HepG2 (cell line): Measurements from ENCODE around the gene TMEM221. TPM values are rescaled to one million over a fixed set of nuclear protein-coding genes. Genes with fewer than 3 reads are reported as not detected.

Experiments used
- ATRX ChIP-seq: sonication (generic); formaldehyde crosslinking; IDR thresholded peaks from 2 replicates; pipeline ENCODE4 v1.4.0; 2020; ENCODE audit warnings: missing genetic modification reagents, borderline replicate concordance
- FOXO1 ChIP-seq: sonication (generic); formaldehyde crosslinking; IDR thresholded peaks from 2 replicates; pipeline ENCODE4 v1.4.0; 2020; ENCODE audit warnings: missing genetic modification reagents
- HMG20A ChIP-seq: IDR thresholded peaks from 2 replicates; pipeline ENCODE4 v1.6.1; 2016; ENCODE audit warnings: borderline replicate concordance
- MAFF ChIP-seq: IDR thresholded peaks from 2 replicates; pipeline ENCODE4 v1.6.1; 2011; ENCODE audit warnings: low read depth, low read length, improper control_type of control experiment
- MATR3 ChIP-seq: sonication (generic); formaldehyde crosslinking; IDR thresholded peaks from 2 replicates; pipeline ENCODE4 v1.4.0; 2020; ENCODE audit warnings: missing genetic modification reagents
- SIX4 ChIP-seq: sonication (generic); formaldehyde crosslinking; IDR thresholded peaks from 2 replicates; pipeline ENCODE4 v1.4.0; 2020; ENCODE audit warnings: missing genetic modification reagents
- STAT5B ChIP-seq: sonication (generic); formaldehyde crosslinking; IDR thresholded peaks from 2 replicates; pipeline ENCODE4 v1.4.0; 2020; ENCODE audit warnings: missing genetic modification reagents
- TBX3 ChIP-seq: fragments of 450-650 bp; IDR thresholded peaks from 2 replicates; pipeline ENCODE4 v1.6.1; 2017; ENCODE audit warnings: antibody characterized with exemption, mild to moderate bottlenecking, inconsistent platforms, borderline replicate concordance
- ZNF3 ChIP-seq: IDR thresholded peaks from 2 replicates; pipeline ENCODE4 v1.7.0; 2017; ENCODE audit warnings: inconsistent platforms
- ZNF616 ChIP-seq: sonication (generic); formaldehyde crosslinking; IDR thresholded peaks from 2 replicates; pipeline ENCODE4 v1.5.0; 2020; ENCODE audit warnings: low read depth, mild to moderate bottlenecking, missing genetic modification reagents
- ZNF724P ChIP-seq: sonication (generic); formaldehyde crosslinking; IDR thresholded peaks from 2 replicates; pipeline ENCODE4 v1.8.0; 2022; ENCODE audit warnings: missing genetic modification reagents, borderline replicate concordance
- polyA plus RNA-seq, 8 experiments: library from polyadenylated mRNA; depleted of rRNA in 3 of 8; stranded (reverse) in 7 of 8; unstranded in 1 of 8; fragments of >200 nt; fragmentation: Illumina TruSeq in 4 of 8; extraction: Trizol in 4 of 8; gene quantifications; 2 replicates each; pipeline versions ENCODE4 v1.2.1 to v1.2.3, GENCODE V29; 2011 to 2016; ENCODE audit warnings: low read depth in 4 of 8, missing spikeins in 1 of 8, mixed read lengths in 1 of 8; ENCODE audit not compliant: insufficient read depth in 1 of 8
- total RNA-seq, 5 experiments: library from RNA; depleted of rRNA; stranded (reverse); fragments of >200 nt; fragmentation: Illumina TruSeq; extraction: Trizol; gene quantifications; 2 replicates each; pipeline ENCODE4 v1.2.3, GENCODE V29; 2016; ENCODE audit warnings: low read depth in 1 of 5
- TF ChIP-seq, protein P1 (sequence below): sonication (generic); formaldehyde crosslinking; IDR thresholded peaks from 2 replicates; pipeline ENCODE4 v1.4.0; 2020; ENCODE audit warnings: low read depth, mild to moderate bottlenecking, missing genetic modification reagents
- TF ChIP-seq, protein P2 (sequence below): sonication (generic); formaldehyde crosslinking; IDR thresholded peaks from 2 replicates; pipeline ENCODE4 v1.4.0; 2020; ENCODE audit warnings: missing genetic modification reagents, borderline replicate concordance
- TF ChIP-seq, protein P3 (sequence below): sonication (generic); formaldehyde crosslinking; IDR thresholded peaks from 2 replicates; pipeline ENCODE4 v1.4.0; 2020; ENCODE audit warnings: mild to moderate bottlenecking, missing genetic modification reagents
- TF ChIP-seq, protein P4 (sequence below): sonication (generic); formaldehyde crosslinking; IDR thresholded peaks from 2 replicates; pipeline ENCODE4 v1.5.0; 2020; ENCODE audit warnings: missing genetic modification reagents
- TF ChIP-seq, protein P5 (sequence below): sonication (generic); formaldehyde crosslinking; IDR thresholded peaks from 2 replicates; pipeline ENCODE4 v1.8.0; 2022; ENCODE audit warnings: missing genetic modification reagents, mild to moderate bottlenecking, borderline replicate concordance
- TF ChIP-seq, protein P6 (sequence below): sonication (generic); formaldehyde crosslinking; IDR thresholded peaks from 2 replicates; pipeline ENCODE4 v1.5.1; 2020; ENCODE audit warnings: missing genetic modification reagents, mild to moderate bottlenecking, borderline replicate concordance
- TF ChIP-seq, protein P7 (sequence below): sonication (generic); formaldehyde crosslinking; IDR thresholded peaks from 2 replicates; pipeline ENCODE4 v1.4.0; 2020; ENCODE audit warnings: mild to moderate bottlenecking, low read depth, missing genetic modification reagents

Gene TMEM221
- total and polyA plus RNA-seq, 2 of the 13 experiments (the other 11 are each of a cell fraction or from before 2014, with no cell fraction given), result 0.33 to 0.77 TPM

DNA sequence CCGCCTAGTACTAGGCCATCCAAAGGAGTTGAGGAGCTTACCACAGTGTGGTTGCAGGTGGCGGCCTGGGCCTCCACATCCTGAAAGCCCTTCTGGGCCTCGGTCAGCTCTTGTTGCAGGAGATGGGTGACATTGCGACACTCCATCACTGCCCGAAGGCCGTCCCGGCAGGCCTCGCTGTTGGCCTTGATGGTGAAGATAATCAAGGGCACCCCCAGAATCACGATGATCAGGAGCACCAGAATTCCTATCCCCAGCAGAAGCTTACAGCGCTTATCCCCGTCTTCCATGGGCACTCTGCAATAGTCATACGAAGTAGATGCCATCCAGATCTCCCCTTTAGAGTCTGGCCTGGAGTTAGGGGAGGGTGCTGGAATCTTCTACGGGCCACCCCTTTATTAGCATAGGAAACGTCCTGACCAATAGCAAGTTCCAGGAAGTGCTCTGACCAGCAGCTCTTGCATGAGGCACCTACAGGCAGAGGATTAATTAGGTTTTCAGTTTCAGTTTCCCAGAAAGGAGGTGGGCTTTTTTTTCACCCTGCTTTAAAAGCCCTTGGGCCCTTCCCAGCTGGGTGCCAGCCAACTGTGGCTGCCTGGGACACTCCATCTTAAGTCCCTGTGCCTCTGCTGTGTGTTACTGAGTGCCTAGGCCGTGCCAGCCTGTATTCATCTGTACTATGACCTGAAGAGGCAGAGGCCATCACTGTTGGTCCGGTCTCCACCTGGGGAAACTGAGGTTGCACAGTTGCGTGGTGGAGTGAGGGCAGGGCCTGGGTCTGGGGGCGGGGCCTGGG, 43.0 kb downstream of the TMEM221 start, which contains the start of gene BST2 (continued):
- TF ChIP-seq, protein P1, sequence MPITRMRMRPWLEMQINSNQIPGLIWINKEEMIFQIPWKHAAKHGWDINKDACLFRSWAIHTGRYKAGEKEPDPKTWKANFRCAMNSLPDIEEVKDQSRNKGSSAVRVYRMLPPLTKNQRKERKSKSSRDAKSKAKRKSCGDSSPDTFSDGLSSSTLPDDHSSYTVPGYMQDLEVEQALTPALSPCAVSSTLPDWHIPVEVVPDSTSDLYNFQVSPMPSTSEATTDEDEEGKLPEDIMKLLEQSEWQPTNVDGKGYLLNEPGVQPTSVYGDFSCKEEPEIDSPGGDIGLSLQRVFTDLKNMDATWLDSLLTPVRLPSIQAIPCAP (CRISPR knock-in tag), result no peak
- TF ChIP-seq MATR3 (CRISPR knock-in tag), result no peak
- TF ChIP-seq, protein P2, sequence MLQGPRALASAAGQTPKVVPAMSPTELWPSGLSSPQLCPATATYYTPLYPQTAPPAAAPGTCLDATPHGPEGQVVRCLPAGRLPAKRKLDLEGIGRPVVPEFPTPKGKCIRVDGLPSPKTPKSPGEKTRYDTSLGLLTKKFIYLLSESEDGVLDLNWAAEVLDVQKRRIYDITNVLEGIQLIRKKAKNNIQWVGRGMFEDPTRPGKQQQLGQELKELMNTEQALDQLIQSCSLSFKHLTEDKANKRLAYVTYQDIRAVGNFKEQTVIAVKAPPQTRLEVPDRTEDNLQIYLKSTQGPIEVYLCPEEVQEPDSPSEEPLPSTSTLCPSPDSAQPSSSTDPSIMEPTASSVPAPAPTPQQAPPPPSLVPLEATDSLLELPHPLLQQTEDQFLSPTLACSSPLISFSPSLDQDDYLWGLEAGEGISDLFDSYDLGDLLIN (CRISPR knock-in tag), result no peak
- TF ChIP-seq ATRX (CRISPR knock-in tag), result no peak
- no peak for TF ChIP-seq STAT5B
- TF ChIP-seq ZNF3 (CRISPR knock-in tag), result no peak
- no peak for TF ChIP-seq SIX4 (CRISPR knock-in tag)
- no peak for TF ChIP-seq ZNF616
- TF ChIP-seq, protein P3, sequence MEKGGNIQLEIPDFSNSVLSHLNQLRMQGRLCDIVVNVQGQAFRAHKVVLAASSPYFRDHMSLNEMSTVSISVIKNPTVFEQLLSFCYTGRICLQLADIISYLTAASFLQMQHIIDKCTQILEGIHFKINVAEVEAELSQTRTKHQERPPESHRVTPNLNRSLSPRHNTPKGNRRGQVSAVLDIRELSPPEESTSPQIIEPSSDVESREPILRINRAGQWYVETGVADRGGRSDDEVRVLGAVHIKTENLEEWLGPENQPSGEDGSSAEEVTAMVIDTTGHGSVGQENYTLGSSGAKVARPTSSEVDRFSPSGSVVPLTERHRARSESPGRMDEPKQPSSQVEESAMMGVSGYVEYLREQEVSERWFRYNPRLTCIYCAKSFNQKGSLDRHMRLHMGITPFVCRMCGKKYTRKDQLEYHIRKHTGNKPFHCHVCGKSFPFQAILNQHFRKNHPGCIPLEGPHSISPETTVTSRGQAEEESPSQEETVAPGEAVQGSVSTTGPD (CRISPR knock-in tag), result no peak
- TF ChIP-seq, protein P4, sequence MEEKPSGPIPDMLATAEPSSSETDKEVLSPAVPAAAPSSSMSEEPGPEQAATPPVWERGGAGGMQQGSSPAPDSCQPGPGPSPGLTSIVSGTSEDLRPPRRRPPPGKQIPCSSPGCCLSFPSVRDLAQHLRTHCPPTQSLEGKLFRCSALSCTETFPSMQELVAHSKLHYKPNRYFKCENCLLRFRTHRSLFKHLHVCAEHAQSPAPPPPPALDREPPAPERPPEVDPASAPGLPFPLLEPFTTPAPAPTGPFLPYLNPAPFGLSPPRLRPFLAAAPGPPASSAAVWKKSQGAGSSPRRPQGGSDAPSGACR, result peak; percentile 51; the same call in 1 of the 2 replicates
- TF ChIP-seq, protein P5, sequence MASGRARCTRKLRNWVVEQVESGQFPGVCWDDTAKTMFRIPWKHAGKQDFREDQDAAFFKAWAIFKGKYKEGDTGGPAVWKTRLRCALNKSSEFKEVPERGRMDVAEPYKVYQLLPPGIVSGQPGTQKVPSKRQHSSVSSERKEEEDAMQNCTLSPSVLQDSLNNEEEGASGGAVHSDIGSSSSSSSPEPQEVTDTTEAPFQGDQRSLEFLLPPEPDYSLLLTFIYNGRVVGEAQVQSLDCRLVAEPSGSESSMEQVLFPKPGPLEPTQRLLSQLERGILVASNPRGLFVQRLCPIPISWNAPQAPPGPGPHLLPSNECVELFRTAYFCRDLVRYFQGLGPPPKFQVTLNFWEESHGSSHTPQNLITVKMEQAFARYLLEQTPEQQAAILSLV (CRISPR knock-in tag), result no peak
- TF ChIP-seq, protein P6, sequence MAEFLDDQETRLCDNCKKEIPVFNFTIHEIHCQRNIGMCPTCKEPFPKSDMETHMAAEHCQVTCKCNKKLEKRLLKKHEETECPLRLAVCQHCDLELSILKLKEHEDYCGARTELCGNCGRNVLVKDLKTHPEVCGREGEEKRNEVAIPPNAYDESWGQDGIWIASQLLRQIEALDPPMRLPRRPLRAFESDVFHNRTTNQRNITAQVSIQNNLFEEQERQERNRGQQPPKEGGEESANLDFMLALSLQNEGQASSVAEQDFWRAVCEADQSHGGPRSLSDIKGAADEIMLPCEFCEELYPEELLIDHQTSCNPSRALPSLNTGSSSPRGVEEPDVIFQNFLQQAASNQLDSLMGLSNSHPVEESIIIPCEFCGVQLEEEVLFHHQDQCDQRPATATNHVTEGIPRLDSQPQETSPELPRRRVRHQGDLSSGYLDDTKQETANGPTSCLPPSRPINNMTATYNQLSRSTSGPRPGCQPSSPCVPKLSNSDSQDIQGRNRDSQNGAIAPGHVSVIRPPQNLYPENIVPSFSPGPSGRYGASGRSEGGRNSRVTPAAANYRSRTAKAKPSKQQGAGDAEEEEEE, result no peak
- no peak for TF ChIP-seq HMG20A (CRISPR knock-in tag)
- TF ChIP-seq MAFF, result no peak
- TF ChIP-seq TBX3, result no peak
- TF ChIP-seq, protein P7, sequence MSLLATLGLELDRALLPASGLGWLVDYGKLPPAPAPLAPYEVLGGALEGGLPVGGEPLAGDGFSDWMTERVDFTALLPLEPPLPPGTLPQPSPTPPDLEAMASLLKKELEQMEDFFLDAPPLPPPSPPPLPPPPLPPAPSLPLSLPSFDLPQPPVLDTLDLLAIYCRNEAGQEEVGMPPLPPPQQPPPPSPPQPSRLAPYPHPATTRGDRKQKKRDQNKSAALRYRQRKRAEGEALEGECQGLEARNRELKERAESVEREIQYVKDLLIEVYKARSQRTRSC (CRISPR knock-in tag), result no peak
- TF ChIP-seq ZNF724P (CRISPR knock-in tag), result no peak; the same call in 1 of the 2 replicates
- 0 out of 2 replicates have a peak, but pooled peaks have one; percentile 16 for TF ChIP-seq FOXO1 (CRISPR knock-in tag)
